Measurements from ENCODE around the gene EGFLAM. TPM values are rescaled to one million over a fixed set of nuclear protein-coding genes. Genes with fewer than 3 reads are reported as not detected.

The EGFLAM gene
- total RNA-seq, 4 donors from 2014 or later: 3.5 to 6.7 (median 6.3) TPM

DNA sequence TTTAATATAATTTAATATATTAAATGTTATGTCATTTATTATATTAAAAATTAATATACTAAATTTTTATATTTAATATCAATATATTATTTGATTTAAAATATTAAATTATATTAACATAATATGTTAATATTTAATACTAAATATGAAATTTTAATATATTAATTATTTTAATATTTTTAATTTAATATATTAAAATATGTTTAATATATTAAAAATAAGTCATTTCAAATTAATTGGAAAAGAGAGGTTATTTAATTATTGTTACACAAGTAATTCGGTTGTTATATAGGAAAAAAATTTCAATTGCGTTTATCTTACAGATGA lies 183.9 kb downstream of the EGFLAM start:
- no peak for DNase-seq
- Histone ChIP-seq H3K27me3 (no peaks in the 10 kb centered on the region), H3K4me3 (replicated peaks in 1 of 3) (no peak overlapping the region), H3K9me3 (no peaks in the 10 kb centered on the region), H3K4me1 (peaks cover 0 to 4% of the 10 kb centered on the region in 2 donors), H3K36me3 (no peaks in the 10 kb centered on the region), H3K27ac (no peak overlapping the region)
- TF ChIP-seq POLR2A (IDR thresholded peaks at IDR 0.05): no peak
- TF ChIP-seq, protein P1, sequence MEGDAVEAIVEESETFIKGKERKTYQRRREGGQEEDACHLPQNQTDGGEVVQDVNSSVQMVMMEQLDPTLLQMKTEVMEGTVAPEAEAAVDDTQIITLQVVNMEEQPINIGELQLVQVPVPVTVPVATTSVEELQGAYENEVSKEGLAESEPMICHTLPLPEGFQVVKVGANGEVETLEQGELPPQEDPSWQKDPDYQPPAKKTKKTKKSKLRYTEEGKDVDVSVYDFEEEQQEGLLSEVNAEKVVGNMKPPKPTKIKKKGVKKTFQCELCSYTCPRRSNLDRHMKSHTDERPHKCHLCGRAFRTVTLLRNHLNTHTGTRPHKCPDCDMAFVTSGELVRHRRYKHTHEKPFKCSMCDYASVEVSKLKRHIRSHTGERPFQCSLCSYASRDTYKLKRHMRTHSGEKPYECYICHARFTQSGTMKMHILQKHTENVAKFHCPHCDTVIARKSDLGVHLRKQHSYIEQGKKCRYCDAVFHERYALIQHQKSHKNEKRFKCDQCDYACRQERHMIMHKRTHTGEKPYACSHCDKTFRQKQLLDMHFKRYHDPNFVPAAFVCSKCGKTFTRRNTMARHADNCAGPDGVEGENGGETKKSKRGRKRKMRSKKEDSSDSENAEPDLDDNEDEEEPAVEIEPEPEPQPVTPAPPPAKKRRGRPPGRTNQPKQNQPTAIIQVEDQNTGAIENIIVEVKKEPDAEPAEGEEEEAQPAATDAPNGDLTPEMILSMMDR (IDR thresholded peaks at IDR 0.05): no peak
- intact Hi-C loops (cut with DNase I): loop anchor here (5.0 to 10.0 kb wide), 2 partner anchors 73 to 365 kb away; no protein-coding TSS in a partner anchor
- 90 to 95% methylated on average over 2 of the region's 2 CpGs for WGBS, 2 donors

DNA sequence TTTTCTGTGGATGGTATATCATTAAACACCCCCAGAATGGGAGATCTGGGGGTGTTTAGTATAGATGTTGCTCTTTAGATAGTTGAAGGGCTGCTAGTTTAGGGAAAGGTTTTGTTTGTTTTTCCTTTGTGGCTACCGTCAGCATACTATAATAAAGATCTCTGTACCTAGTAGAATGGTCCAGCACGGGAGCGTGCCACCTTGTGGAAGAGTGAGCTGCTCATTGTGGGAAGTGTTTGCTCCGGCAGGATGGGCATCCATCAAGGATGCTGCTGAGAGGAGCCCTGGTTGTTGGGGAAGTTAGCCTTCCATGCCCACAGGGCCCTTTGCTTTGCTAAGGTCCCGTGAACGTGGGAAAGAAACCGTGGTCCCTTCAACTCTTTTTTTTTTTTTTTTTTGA lies 185.0 kb downstream of the EGFLAM start:
- no peaks in the 10 kb centered on the region for H3K9me3 ChIP-seq
- no peak for DNase-seq
- peaks cover 0 to 4% of the 10 kb centered on the region in 2 donors for H3K4me1 ChIP-seq
- H3K4me3 ChIP-seq (replicated peaks in 1 of 3): no peak overlapping the region
- no peaks in the 10 kb centered on the region for H3K36me3 ChIP-seq
- WGBS, 2 donors: 89 to 97% methylated on average over 7 of the region's 7 CpGs
- intact Hi-C loops (cut with DNase I): loop anchor here (5.0 to 10.0 kb wide), 2 partner anchors 71 to 364 kb away; no protein-coding TSS in a partner anchor
- no peak overlapping the region for H3K27ac ChIP-seq
- H3K27me3 ChIP-seq: no peaks in the 10 kb centered on the region
- TF ChIP-seq, protein P1 (IDR thresholded peaks at IDR 0.05): no peak
- no peak for TF ChIP-seq POLR2A (IDR thresholded peaks at IDR 0.05)

DNA sequence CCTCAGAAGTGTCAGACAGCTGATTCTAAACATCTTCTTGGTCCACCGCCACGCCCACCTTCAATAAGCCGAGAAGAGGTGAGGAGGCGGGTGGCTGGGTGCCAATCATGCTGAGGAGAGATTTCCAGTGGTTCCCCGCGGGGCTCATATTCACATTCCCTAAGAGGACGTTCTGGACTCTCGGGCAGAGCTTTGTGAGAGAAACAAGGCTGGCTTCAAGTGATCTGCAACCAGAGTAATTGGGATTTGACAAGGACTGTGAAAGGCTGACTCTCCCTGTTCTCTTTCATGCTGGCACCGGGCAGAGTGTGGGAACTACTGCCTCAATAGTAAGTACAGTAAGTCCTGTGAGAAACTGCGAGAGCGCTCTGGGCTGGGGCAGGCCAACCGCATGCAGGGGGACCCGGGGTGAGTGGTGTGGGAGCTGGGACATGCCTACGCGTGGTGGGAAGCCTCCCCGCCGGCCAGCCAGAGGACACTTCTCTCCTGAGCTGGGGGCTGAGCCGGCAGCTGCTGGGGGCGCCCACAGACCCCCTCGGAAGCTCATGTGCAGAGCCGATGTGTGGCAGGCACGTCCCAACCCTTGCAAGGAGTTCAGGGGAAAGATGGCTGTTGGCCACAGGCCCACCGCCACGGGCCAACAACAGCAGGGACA lies 187.1 kb downstream of the EGFLAM start:
- no peaks in the 10 kb centered on the region for H3K36me3 ChIP-seq
- H3K4me3 ChIP-seq (replicated peaks in 1 of 3): peak overlapping the region in 1 of 3 donors; percentile 10
- TF ChIP-seq, protein P1 (IDR thresholded peaks at IDR 0.05): no peak
- H3K9me3 ChIP-seq: no peaks in the 10 kb centered on the region
- WGBS, 2 donors: 51 to 70% methylated on average over 18 to 24 of the region's 24 CpGs
- DNase-seq: peak; percentile 82
- H3K27ac ChIP-seq: peak overlapping the region in 1 of 3 donors; percentile 13
- peaks cover 0 to 4% of the 10 kb centered on the region in 2 donors for H3K4me1 ChIP-seq
- no peaks in the 10 kb centered on the region for H3K27me3 ChIP-seq
- intact Hi-C loops (cut with DNase I): loop anchor here (10.0 kb wide), 1 partner anchor 69 kb away; no protein-coding TSS in a partner anchor

DNA sequence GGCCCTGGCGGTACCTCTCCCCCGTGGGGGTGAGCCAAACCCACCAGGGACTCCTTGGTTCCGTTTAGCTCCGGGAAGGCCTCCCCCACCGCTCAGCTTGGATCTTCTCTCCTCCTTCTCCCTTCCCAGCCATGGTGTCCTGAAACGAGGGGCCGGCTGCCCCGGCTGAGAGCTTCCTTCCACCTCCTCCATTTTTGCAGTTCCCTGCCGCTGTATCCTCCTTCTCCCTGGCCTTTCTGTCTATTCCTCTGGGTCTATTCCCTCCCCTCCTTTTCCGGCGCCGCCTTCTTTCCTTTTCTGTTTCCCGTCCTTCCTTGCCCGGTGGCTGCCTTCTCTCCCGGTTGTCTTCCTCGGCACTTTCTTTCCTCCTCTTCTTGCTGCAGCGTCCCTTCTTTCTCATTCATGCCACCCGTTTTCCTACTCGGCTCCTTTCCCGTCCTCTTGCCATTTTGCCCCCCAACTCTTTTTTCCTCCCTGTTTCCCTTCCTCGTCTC lies 187.7 kb downstream of the EGFLAM start:
- 68 to 81% methylated on average over 21 of the region's 21 CpGs for WGBS, 2 donors

More for the DNA sequence above, 187.7 kb downstream of the EGFLAM start:
- no peaks in the 10 kb centered on the region for H3K9me3 ChIP-seq
- peak overlapping the region in 1 of 3 donors; percentile 10 for H3K4me3 ChIP-seq (replicated peaks in 1 of 3)
- intact Hi-C loops (cut with DNase I): loop anchor here (10.0 kb wide), 1 partner anchor 69 kb away; no protein-coding TSS in a partner anchor
- H3K36me3 ChIP-seq: no peaks in the 10 kb centered on the region
- no peaks in the 10 kb centered on the region for H3K27me3 ChIP-seq
- TF ChIP-seq POLR2A (IDR thresholded peaks at IDR 0.05): no peak
- TF ChIP-seq, protein P1 (IDR thresholded peaks at IDR 0.05): no peak
- peaks cover 0 to 4% of the 10 kb centered on the region in 2 donors for H3K4me1 ChIP-seq
- DNase-seq: no peak
- H3K27ac ChIP-seq: peak overlapping the region in 1 of 3 donors; percentile 13
